OCI-LY3 (cell line): Measurements from ENCODE around the gene PGF.

ENCODE experiments used
- H2AFZ ChIP-seq: fragments of 200-600, 300-600 bp; shearing (Covaris generic); 2 replicates; pipeline ENCODE4 v1.6.0; 2014; ENCODE audit warnings: antibody characterized with exemption, low read depth, low read length
- H3K27ac ChIP-seq: fragments of 200-600, 300-600 bp; sonication (generic); 2 replicates; pipeline ENCODE4 v1.5.1; 2014; ENCODE audit warnings: mild to moderate bottlenecking, low read length, moderate library complexity, mixed read lengths
- H3K27me3 ChIP-seq: fragments of 200-600, 300-600 bp; sonication (generic); 2 replicates; pipeline ENCODE4 v1.6.1; 2014; ENCODE audit warnings: low read depth, low read length, mixed read lengths
- H3K36me3 ChIP-seq: fragments of 200-600, 300-600 bp; sonication (generic); replicated peaks from 2 replicates; pipeline ENCODE3; 2014; ENCODE audit warnings: low read depth, low read length, mixed read lengths
- H3K4me1 ChIP-seq: fragments of 300-600, 200-600 bp; sonication (generic); 2 replicates; pipeline ENCODE4 v1.6.1; 2014; ENCODE audit warnings: low read length, mixed read lengths
- H3K4me2 ChIP-seq: fragments of 200-600, 300-600 bp; sonication (generic); 2 replicates; pipeline ENCODE4 v1.6.1; 2014; ENCODE audit warnings: low read length, mixed read lengths
- H3K4me3 ChIP-seq: fragments of 300-600, 200-600 bp; sonication (generic); 2 replicates; pipeline ENCODE4 v1.5.1; 2014; ENCODE audit warnings: antibody characterized with exemption, mild to moderate bottlenecking, low read length, moderate library complexity
- H3K79me2 ChIP-seq: fragments of 300-600, 200-600 bp; shearing (Covaris generic); 2 replicates; pipeline ENCODE4 v1.6.1; 2014; ENCODE audit warnings: mild to moderate bottlenecking, low read length, mixed read lengths
- H3K9ac ChIP-seq: fragments of 300-600, 200-600 bp; shearing (Covaris generic); 2 replicates; pipeline ENCODE4 v1.6.0; 2014; ENCODE audit warnings: mild to moderate bottlenecking, low read length, moderate library complexity
- H3K9me3 ChIP-seq: fragments of 200-600, 300-600 bp; shearing (Covaris generic); 2 replicates; pipeline ENCODE4 v1.6.1; 2014; ENCODE audit warnings: low read length, mixed read lengths; ENCODE audit not compliant: insufficient read depth
- H4K20me1 ChIP-seq: fragments of 200-600, 300-600 bp; sonication (generic); 2 replicates; pipeline ENCODE4 v1.6.1; 2016; ENCODE audit warnings: low read length, mixed read lengths; ENCODE audit not compliant: insufficient read depth
- CTCF ChIP-seq: fragments of 200-600, 300-600 bp; sonication (generic); IDR thresholded peaks from 2 replicates; pipeline ENCODE4 v1.5.1; 2014; ENCODE audit warnings: antibody characterized with exemption, low read length, low read depth
- EZH2phosphoT487 ChIP-seq: fragments of 200-600 bp; shearing (Covaris generic); IDR thresholded peaks from 2 replicates; pipeline ENCODE4 v1.6.1; 2018; ENCODE audit warnings: antibody characterized with exemption, mixed run types, low read depth

Gene PGF

GRCh38 chr14:74975059-74975810, 19.8 kb upstream of the PGF start:
- Histone ChIP-seq H4K20me1 (no peaks in the 10 kb centered on the region), H3K27ac (no peak overlapping the region), H3K27me3 (no peaks in the 10 kb centered on the region), H2AFZ (no peak overlapping the region), H3K79me2 (no peaks in the 10 kb centered on the region), H3K4me2 (no peak overlapping the region), H3K4me1 (no peaks in the 10 kb centered on the region), H3K36me3 (no peaks in the 10 kb centered on the region), H3K9ac (no peak overlapping the region), H3K4me3 (no peak overlapping the region), H3K9me3 (no peaks in the 10 kb centered on the region)
- no peak for TF ChIP-seq CTCF
- no peak for TF ChIP-seq EZH2phosphoT487

- Histone ChIP-seq H3K79me2 (no peaks in the 10 kb centered on the region), H4K20me1 (no peaks in the 10 kb centered on the region), H3K4me1 (no peaks in the 10 kb centered on the region), H3K9ac (no peak overlapping the region), H3K4me2 (no peak overlapping the region), H3K36me3 (no peaks in the 10 kb centered on the region), H3K4me3 (no peak overlapping the region), H3K27ac (no peak overlapping the region), H3K9me3 (no peaks in the 10 kb centered on the region), H3K27me3 (no peaks in the 10 kb centered on the region), H2AFZ (no peak overlapping the region)
- TF ChIP-seq EZH2phosphoT487 = no peak
- no peak for TF ChIP-seq CTCF
These were observed 19.1 kb upstream of the PGF start for GRCh38 chr14:74974364-74975058.

GRCh38 chr14:74973905-74974363, 18.5 kb upstream of the PGF start:
- Histone ChIP-seq H4K20me1 (no peaks in the 10 kb centered on the region), H3K4me2 (no peak overlapping the region), H3K9me3 (no peaks in the 10 kb centered on the region), H3K4me1 (no peaks in the 10 kb centered on the region), H3K9ac (no peak overlapping the region), H3K27ac (no peak overlapping the region), H3K27me3 (no peaks in the 10 kb centered on the region), H3K4me3 (no peak overlapping the region), H3K36me3 (no peaks in the 10 kb centered on the region), H3K79me2 (no peaks in the 10 kb centered on the region), H2AFZ (no peak overlapping the region)
- TF ChIP-seq EZH2phosphoT487 (no peak), CTCF (no peak)

- no peak overlapping the region for H3K27ac ChIP-seq
- H3K27me3 ChIP-seq = no peaks in the 10 kb centered on the region
- H3K4me2 ChIP-seq = no peak overlapping the region
- H3K79me2 ChIP-seq = no peaks in the 10 kb centered on the region
- TF ChIP-seq CTCF (no peak), EZH2phosphoT487 (no peak)
- no peak overlapping the region for H3K9ac ChIP-seq
- no peak overlapping the region for H2AFZ ChIP-seq
- no peaks in the 10 kb centered on the region for H4K20me1 ChIP-seq
- H3K4me3 ChIP-seq = no peak overlapping the region
- H3K36me3 ChIP-seq = no peaks in the 10 kb centered on the region
- no peaks in the 10 kb centered on the region for H3K4me1 ChIP-seq
- no peaks in the 10 kb centered on the region for H3K9me3 ChIP-seq
These were observed 17.7 kb upstream of the PGF start for GRCh38 chr14:74973003-74973653.
